ENCODE results near the gene RSPO1. TPM values are rescaled to one million over a fixed set of nuclear protein-coding genes. Genes with fewer than 3 reads are reported as not detected.

RSPO1 gene
- polyA plus RNA-seq, 2 of the 4 experiments (the other 2 are of a cell fraction) = 0.12 TPM; not detected in 1

GRCh38 chr1:37596182-37596667, 38.5 kb downstream of the RSPO1 start:
- Histone ChIP-seq H3K4me2 (peak overlapping the region; percentile 75), H3K4me3 (peak overlapping the region; percentile 86), H3K9me3 (no peaks in the 10 kb centered on the region), H3K4me1 (peaks cover 11% of the 10 kb centered on the region), H3K27ac (peak overlapping the region; percentile 17 to 93; a peak in 3 of 6 replicates)
- TF ChIP-seq HOXA7 (CRISPR knock-in tag; IDR thresholded peaks at IDR 0.05) (no peak), HEYL (CRISPR knock-in tag; IDR thresholded peaks at IDR 0.05) (no peak), EHMT2 (IDR thresholded peaks at IDR 0.05; ENCODE audit: low read depth) (no peak), NR3C1 (IDR thresholded peaks at IDR 0.05) (no peak), KDM1A (IDR thresholded peaks at IDR 0.05; ENCODE audit: low read depth) (no peak), HOXB5 (CRISPR knock-in tag; IDR thresholded peaks at IDR 0.05) (no peak), NPAS2 (CRISPR knock-in tag; IDR thresholded peaks at IDR 0.05; ENCODE audit: borderline replicate concordance) (no peak), JUNB (IDR thresholded peaks at IDR 0.05) (no peak), CHD2 (IDR thresholded peaks at IDR 0.05; ENCODE audit: low read length, partially characterized antibody) (no peak), EP300 (IDR thresholded peaks at IDR 0.05) (no peak), KDM5A (IDR thresholded peaks at IDR 0.05) (no peak), ESRRA (IDR thresholded peaks at IDR 0.05; ENCODE audit: borderline replicate concordance, low read length) (no peak), MAFK (IDR thresholded peaks at IDR 0.05; ENCODE audit: partially characterized antibody) (no peak)
- TF ChIP-seq, protein P1, sequence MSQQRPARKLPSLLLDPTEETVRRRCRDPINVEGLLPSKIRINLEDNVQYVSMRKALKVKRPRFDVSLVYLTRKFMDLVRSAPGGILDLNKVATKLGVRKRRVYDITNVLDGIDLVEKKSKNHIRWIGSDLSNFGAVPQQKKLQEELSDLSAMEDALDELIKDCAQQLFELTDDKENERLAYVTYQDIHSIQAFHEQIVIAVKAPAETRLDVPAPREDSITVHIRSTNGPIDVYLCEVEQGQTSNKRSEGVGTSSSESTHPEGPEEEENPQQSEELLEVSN (IDR thresholded peaks at IDR 0.05; ENCODE audit: borderline replicate concordance, low read depth) = no peak
- DNase-seq (ENCODE audit: low read depth in 1 of 2, low spot score in 1 of 2) (no peak), FAIRE-seq (no peak), ATAC-seq (peak; percentile 60 to 67)
- ChIA-PET CTCF (interaction anchor here (1.0 kb wide), 1 partner anchor 86 kb away, joined by 4 read pairs; no protein-coding TSS in a partner anchor), POLR2A (interaction anchor here (0.5 to 1.8 kb wide), 4 partner anchors 9 to 119 kb away, joined by 3 to 7 read pairs (median 4); a partner anchor contains a TSS)
- 14% methylated on average over 3 of the region's 3 CpGs for WGBS (ENCODE audit: missing lambda C conversion rate)

DNA sequence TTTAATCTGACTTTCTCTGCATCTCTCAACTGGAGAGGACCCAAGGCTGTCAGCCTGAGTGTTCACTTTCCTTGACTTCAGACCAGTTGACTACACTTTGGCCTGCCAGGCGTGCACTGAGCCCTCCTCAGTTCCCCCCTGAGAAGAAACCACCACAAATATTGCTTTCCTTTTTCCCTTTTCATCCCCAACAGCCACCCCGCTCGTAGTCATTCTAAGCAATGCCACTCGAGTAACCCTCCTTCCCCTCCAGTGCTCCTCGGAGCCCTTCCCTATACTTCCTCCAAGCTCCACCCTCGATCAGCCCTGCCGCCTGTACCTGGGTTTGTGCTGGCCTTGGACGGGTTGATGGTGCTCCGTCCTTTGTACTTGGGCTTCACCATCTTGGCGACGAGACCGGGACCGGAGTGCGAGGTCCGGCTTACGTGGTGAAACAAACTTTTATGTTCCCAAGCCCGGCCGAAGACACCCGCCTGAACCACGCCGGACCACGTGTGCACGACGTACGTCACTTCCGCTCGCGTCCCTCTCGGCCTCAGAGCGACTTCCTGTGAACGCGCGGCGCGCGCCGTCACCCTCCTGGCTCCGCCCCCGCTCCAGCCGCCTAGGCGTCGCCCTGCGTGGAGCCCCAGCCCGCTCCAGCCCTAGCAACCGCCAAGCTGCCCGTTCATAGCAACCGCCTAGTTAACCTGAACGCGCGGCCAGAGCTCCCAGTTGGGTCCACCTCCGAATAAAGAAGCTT, 39.1 kb downstream of the RSPO1 start, which contains the start of gene GNL2:
TSS of gene GNL2 (minus strand) at position 498 of the 742 bp plus-strand sequence. CDS start at position 383, 115 bp downstream.
- no peaks in the 10 kb centered on the region for H3K9me3 ChIP-seq
- H3K4me1 ChIP-seq = peaks cover 11% of the 10 kb centered on the region
- peak within 1 kb of the TSS; percentile 80 to 93 for H3K27ac ChIP-seq
- under 1% methylated on average over 41 of the region's 51 CpGs for whole genome bisulfite sequencing (ENCODE audit: missing lambda C conversion rate)
- ChIA-PET POLR2A (interaction anchor here (0.5 to 1.8 kb wide), 5 partner anchors 8 to 118 kb away, joined by 3 to 7 read pairs (median 4); a partner anchor contains a TSS), CTCF (interaction anchor here (1.0 kb wide), 1 partner anchor 87 kb away, joined by 4 read pairs; no protein-coding TSS in a partner anchor)
- peak; percentile 99 for ATAC-seq
- FAIRE-seq = no peak
- peak; percentile 94 to 95 for DNase-seq (ENCODE audit: low read depth in 1 of 2, low spot score in 1 of 2)
- peak within 1 kb of the TSS; percentile 86 for H3K4me3 ChIP-seq
- H3K4me2 ChIP-seq = peak within 1 kb of the TSS; percentile 94
- TF ChIP-seq RNF2 (IDR thresholded peaks at IDR 0.05; ENCODE audit: borderline replicate concordance, low read depth) = no peak
- TF ChIP-seq SREBF2 (IDR thresholded peaks at IDR 0.05) = no peak
- no peak for TF ChIP-seq HDAC2 (IDR thresholded peaks at IDR 0.05)
- no peak for TF ChIP-seq ZSCAN20 (CRISPR knock-in tag; IDR thresholded peaks at IDR 0.05)
- TF ChIP-seq FOXS1 (CRISPR knock-in tag; IDR thresholded peaks at IDR 0.05) = no peak
- no peak for TF ChIP-seq HOXB5 (CRISPR knock-in tag; IDR thresholded peaks at IDR 0.05)
- no peak for TF ChIP-seq CHD4 (IDR thresholded peaks at IDR 0.05; ENCODE audit: borderline replicate concordance)
- TF ChIP-seq HEYL (CRISPR knock-in tag; IDR thresholded peaks at IDR 0.05) = no peak
- TF ChIP-seq HOXA7 (CRISPR knock-in tag; IDR thresholded peaks at IDR 0.05) = no peak
- TF ChIP-seq ESRRA (IDR thresholded peaks at IDR 0.05; ENCODE audit: borderline replicate concordance, low read length) = no peak
- no peak for TF ChIP-seq POLR2AphosphoS2 (conservative IDR thresholded peaks at IDR 0.05; ENCODE audit: low read length)
- TF ChIP-seq EP300 (IDR thresholded peaks at IDR 0.05) = no peak
- no peak for TF ChIP-seq KDM5A (IDR thresholded peaks at IDR 0.05)
- TF ChIP-seq ZNF302 (CRISPR knock-in tag; IDR thresholded peaks at IDR 0.05) = no peak
- TF ChIP-seq NPAS2 (CRISPR knock-in tag; IDR thresholded peaks at IDR 0.05; ENCODE audit: borderline replicate concordance) = no peak
- TF ChIP-seq RARB (CRISPR knock-in tag; IDR thresholded peaks at IDR 0.05) = no peak
- peak; percentile 65 for TF ChIP-seq MYC (IDR thresholded peaks at IDR 0.05; ENCODE audit: borderline replicate concordance, low read length)
- TF ChIP-seq RAD21 (conservative IDR thresholded peaks at IDR 0.05 in 1 of 2, IDR thresholded peaks at IDR 0.05 in 1 of 2) = no peak
- no peak for TF ChIP-seq NR3C1 (IDR thresholded peaks at IDR 0.05)
- TF ChIP-seq BHLHE40 (IDR thresholded peaks at IDR 0.05; ENCODE audit: low read depth, low read length) = no peak
- no peak for TF ChIP-seq REST (IDR thresholded peaks at IDR 0.05)
- TF ChIP-seq, protein P1 (IDR thresholded peaks at IDR 0.05; ENCODE audit: borderline replicate concordance, low read depth) = peak; percentile 77
- TF ChIP-seq, protein P2, sequence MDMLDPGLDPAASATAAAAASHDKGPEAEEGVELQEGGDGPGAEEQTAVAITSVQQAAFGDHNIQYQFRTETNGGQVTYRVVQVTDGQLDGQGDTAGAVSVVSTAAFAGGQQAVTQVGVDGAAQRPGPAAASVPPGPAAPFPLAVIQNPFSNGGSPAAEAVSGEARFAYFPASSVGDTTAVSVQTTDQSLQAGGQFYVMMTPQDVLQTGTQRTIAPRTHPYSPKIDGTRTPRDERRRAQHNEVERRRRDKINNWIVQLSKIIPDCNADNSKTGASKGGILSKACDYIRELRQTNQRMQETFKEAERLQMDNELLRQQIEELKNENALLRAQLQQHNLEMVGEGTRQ (IDR thresholded peaks at IDR 0.05) = peak; percentile 89
- TF ChIP-seq ZFP36 (IDR thresholded peaks at IDR 0.05; ENCODE audit: borderline replicate concordance, partially characterized antibody) = no peak
- TF ChIP-seq RCOR1 (IDR thresholded peaks at IDR 0.05; ENCODE audit: low read depth, low read length) = no peak
- TF ChIP-seq EHMT2 (IDR thresholded peaks at IDR 0.05; ENCODE audit: low read depth) = no peak
